ENCODE measurements around the gene SYCN.

Gene SYCN

GRCh38 chr19:39155741-39156140 lies 48.3 kb downstream of the SYCN start:
- DNase-seq (ENCODE audit: low read depth, low spot score), result no peak

GRCh38 chr19:39155114-39155700 lies 48.9 kb downstream of the SYCN start:
- no peak for DNase-seq (ENCODE audit: low read depth, low spot score)

GRCh38 chr19:39154629-39155100 lies 49.4 kb downstream of the SYCN start:
- no peak for DNase-seq (ENCODE audit: low read depth, low spot score)

GRCh38 chr19:39154100-39154628 lies 49.9 kb downstream of the SYCN start:
- DNase-seq (ENCODE audit: low read depth, low spot score), result no peak
